Esophagus squamous epithelium (tissue), 5 donors: ENCODE results near the gene ZMYND10. TPM values are rescaled to one million over a fixed set of nuclear protein-coding genes. Genes with fewer than 3 reads are reported as not detected.
A peak's percentile ranks its signal among the peaks of the same experiment; 100 is the strongest.

Experiments used
- DNase-seq: peaks from one replicate; lab custom pipeline; 2025; lab: John Stamatoyannopoulos, UW
- H3K27ac ChIP-seq, 4 donors: fragments of 200-600 bp; sonication (generic); one replicate each; pipeline ENCODE4 v1.5.1; 2016 to 2019; ENCODE audit warnings: mild to moderate bottlenecking in 1 of 4
- H3K27me3 ChIP-seq, 4 donors: fragments of 200-600 bp; sonication (generic); 1 replicate in 3 of 4; 2 replicates in 1 of 4; pipeline versions ENCODE4 v1.5.1 to v1.6.0; 2017 to 2021; ENCODE audit warnings: antibody characterized with exemption in 1 of 4
- H3K36me3 ChIP-seq, 3 donors: fragments of 200-600 bp; sonication (generic); one replicate each; pipeline ENCODE4 v1.5.1; 2016 to 2019
- H3K4me1 ChIP-seq, 3 donors: fragments of 200-600 bp; sonication (generic); one replicate each; pipeline ENCODE4 v1.5.1; 2017 to 2019
- H3K4me3 ChIP-seq, 4 donors: fragments of 200-600 bp; sonication (generic); 1 replicate in 3 of 4; 2 replicates in 1 of 4; pipeline ENCODE4 v1.5.1; 2016 to 2019; ENCODE audit warnings: mild to moderate bottlenecking in 2 of 4, moderate library complexity in 1 of 4
- H3K9me3 ChIP-seq, 3 donors: fragments of 200-600 bp; sonication (generic); one replicate each; pipeline ENCODE4 v1.5.1; 2016 to 2019
- CTCF ChIP-seq, 6 experiments: fragments of 450-650 bp in 4 of 6; fragments of 200-600 bp in 2 of 6; sonication (generic) in 2 of 6; IDR thresholded peaks; one replicate each; pipeline ENCODE4 v1.5.1; 2016 to 2019; ENCODE audit warnings: antibody characterized with exemption in 6 of 6, mild to moderate bottlenecking in 4 of 6, moderate library complexity in 4 of 6
- POLR2A ChIP-seq, 4 donors: fragments of 450-650 bp; IDR thresholded peaks; one replicate each; pipeline ENCODE4 v1.6.1; 2017; ENCODE audit warnings: antibody characterized with exemption in 4 of 4, mild to moderate bottlenecking in 4 of 4, moderate library complexity in 3 of 4
- WGBS, 2 donors: methylation state at CpG; one replicate each; pipeline ENCODE4 v1.1.5; 2018; 5-methylcytosine and 5-hydroxymethylcytosine counted together
- intact Hi-C: fragments of 100-400 bp; cut with DNase I; formaldehyde crosslinking; loops from one replicate; pipeline ENCODE4 v1.15.0; 2022
- total RNA-seq, 4 donors: library from RNA; depleted of rRNA; stranded (reverse); fragments of >200 nt; gene quantifications; one replicate each; pipeline ENCODE4 v1.1.0, GENCODE V29; 2016
- donor health status: DM: yes; HTN: yes; CAD: no.

ZMYND10 gene
- total RNA-seq, result 1 to 10 TPM in 1 of 4 donors, not detected in 3; 1.1 TPM

GRCh38 chr3:50345586-50346234, at the start of gene ZMYND10:
TSS of gene ZMYND10 (minus strand) at chr3:50345732. CDS start at chr3:50345579, 153 bp downstream.
- WGBS, 2 donors, result 20 to 26% methylated on average over 12 to 16 of the region's 45 CpGs
- H3K36me3 ChIP-seq, result peaks cover 0 to 21% (median 0%) of the 10 kb centered on the region in 3 donors
- intact Hi-C loops, result no loop called here
- H3K27ac ChIP-seq, result peak within 1 kb of the TSS in 3 of 4 donors; percentile 48 to 63 (median 55)
- no peaks in the 10 kb centered on the region for H3K27me3 ChIP-seq
- H3K4me3 ChIP-seq, result peak within 1 kb of the TSS; percentile 18 to 60 (median 36)
- no peaks in the 10 kb centered on the region for H3K9me3 ChIP-seq
- TF ChIP-seq CTCF (IDR thresholded peaks at IDR 0.05), result no peak
- TF ChIP-seq POLR2A (IDR thresholded peaks at IDR 0.05), result no peak
- peaks cover 26 to 81% (median 32%) of the 10 kb centered on the region in 3 donors for H3K4me1 ChIP-seq
- no peak for DNase-seq

GRCh38 chr3:50393061-50393460, 47.5 kb upstream of the ZMYND10 start:
- 65 to 75% methylated on average over 2 to 5 of the region's 5 CpGs for WGBS, 2 donors
- Histone ChIP-seq H3K4me3 (no peak overlapping the region), H3K4me1 (peaks cover 7 to 15% (median 11%) of the 10 kb centered on the region in 3 donors), H3K27ac (no peak overlapping the region), H3K27me3 (peaks cover 0 to 38% (median 0%) of the 10 kb centered on the region in 4 donors), H3K36me3 (no peaks in the 10 kb centered on the region), H3K9me3 (no peaks in the 10 kb centered on the region)
- DNase-seq, result no peak
- TF ChIP-seq CTCF (IDR thresholded peaks at IDR 0.05) (no peak), POLR2A (IDR thresholded peaks at IDR 0.05) (no peak)
- intact Hi-C loops, result no loop called here

- H3K4me3 ChIP-seq, result no peak overlapping the region
- peaks cover 7 to 15% (median 11%) of the 10 kb centered on the region in 3 donors for H3K4me1 ChIP-seq
- peaks cover 0 to 29% (median 0%) of the 10 kb centered on the region in 4 donors for H3K27me3 ChIP-seq
- DNase-seq, result no peak
- intact Hi-C loops, result no loop called here
- no peak overlapping the region for H3K27ac ChIP-seq
- H3K36me3 ChIP-seq, result no peaks in the 10 kb centered on the region
- no peaks in the 10 kb centered on the region for H3K9me3 ChIP-seq
- TF ChIP-seq POLR2A (IDR thresholded peaks at IDR 0.05) (no peak), CTCF (IDR thresholded peaks at IDR 0.05) (no peak)
- WGBS, 2 donors, result 42% methylated on average over 4 of the region's 5 CpGs; no CpG with 5 or more reads in 1 of the 2 donors
These were observed 46.7 kb upstream of the ZMYND10 start for GRCh38 chr3:50392101-50392715.

GRCh38 chr3:50390508-50391224, 45.1 kb upstream of the ZMYND10 start:
- WGBS, 2 donors, result 29% methylated on average over 5 of the region's 12 CpGs; no CpG with 5 or more reads in 1 of the 2 donors
- no peaks in the 10 kb centered on the region for H3K9me3 ChIP-seq
- intact Hi-C loops, result no loop called here
- peaks cover 7 to 12% (median 11%) of the 10 kb centered on the region in 3 donors for H3K4me1 ChIP-seq
- H3K36me3 ChIP-seq, result no peaks in the 10 kb centered on the region
- no peak overlapping the region for H3K4me3 ChIP-seq
- H3K27ac ChIP-seq, result peak overlapping the region in 1 of 4 donors; percentile 34
- no peak for DNase-seq
- TF ChIP-seq POLR2A (IDR thresholded peaks at IDR 0.05) (no peak), CTCF (IDR thresholded peaks at IDR 0.05) (no peak)
- peaks cover 0 to 18% (median 0%) of the 10 kb centered on the region in 4 donors for H3K27me3 ChIP-seq
